ENCODE measurements around the gene YWHAG.
A peak's percentile ranks its signal among the peaks of the same experiment; 100 is the strongest.
"Not testable (repeated sequence)": the region's sequence is repeated elsewhere in the genome, so short reads cannot be mapped to it uniquely, and the experiment has no call there.

The YWHAG gene

DNA sequence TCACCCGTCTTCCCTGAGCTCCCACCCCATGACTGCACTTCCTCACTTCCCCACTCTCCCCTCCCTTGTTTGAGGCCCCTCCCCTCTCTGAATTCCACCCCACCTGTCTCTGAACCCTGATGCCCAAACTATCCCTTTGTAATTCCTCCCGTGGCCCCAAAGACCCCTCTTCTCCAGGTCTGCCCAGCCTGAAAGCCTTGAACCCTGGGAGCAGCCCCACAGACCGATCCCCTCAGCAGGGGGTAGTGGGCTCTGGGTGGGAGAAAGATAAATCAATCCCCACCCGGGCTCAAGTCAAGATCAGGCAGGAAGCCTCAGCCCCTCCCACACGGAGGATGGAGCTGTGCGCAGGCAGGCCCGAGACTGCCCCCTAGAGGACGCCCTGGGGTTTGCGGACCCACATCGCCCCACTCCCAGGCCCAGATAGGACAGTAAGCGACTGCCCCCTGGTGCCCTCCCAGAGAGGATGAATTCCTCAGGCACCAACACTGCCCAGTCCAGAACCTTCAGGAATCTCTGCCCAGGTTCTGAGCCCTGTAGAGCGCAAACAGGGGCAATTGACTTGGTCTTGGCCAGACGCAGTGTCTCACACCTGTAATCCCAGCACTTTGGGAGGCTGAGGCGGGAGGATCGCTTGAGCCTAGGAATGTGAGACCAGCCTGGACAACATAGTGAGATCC is 44.6 kb downstream of the YWHAG start:
- H3K36me3 ChIP-seq (ENCODE audit: control insufficient read depth, insufficient read depth, low read length) = no peaks in the 10 kb centered on the region
- no peak overlapping the region for H3K4me2 ChIP-seq (ENCODE audit: low read length)
- H3K4me3 ChIP-seq (ENCODE audit: low read depth, low read length) = no peak overlapping the region
- TF ChIP-seq, protein P1, sequence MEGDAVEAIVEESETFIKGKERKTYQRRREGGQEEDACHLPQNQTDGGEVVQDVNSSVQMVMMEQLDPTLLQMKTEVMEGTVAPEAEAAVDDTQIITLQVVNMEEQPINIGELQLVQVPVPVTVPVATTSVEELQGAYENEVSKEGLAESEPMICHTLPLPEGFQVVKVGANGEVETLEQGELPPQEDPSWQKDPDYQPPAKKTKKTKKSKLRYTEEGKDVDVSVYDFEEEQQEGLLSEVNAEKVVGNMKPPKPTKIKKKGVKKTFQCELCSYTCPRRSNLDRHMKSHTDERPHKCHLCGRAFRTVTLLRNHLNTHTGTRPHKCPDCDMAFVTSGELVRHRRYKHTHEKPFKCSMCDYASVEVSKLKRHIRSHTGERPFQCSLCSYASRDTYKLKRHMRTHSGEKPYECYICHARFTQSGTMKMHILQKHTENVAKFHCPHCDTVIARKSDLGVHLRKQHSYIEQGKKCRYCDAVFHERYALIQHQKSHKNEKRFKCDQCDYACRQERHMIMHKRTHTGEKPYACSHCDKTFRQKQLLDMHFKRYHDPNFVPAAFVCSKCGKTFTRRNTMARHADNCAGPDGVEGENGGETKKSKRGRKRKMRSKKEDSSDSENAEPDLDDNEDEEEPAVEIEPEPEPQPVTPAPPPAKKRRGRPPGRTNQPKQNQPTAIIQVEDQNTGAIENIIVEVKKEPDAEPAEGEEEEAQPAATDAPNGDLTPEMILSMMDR (IDR thresholded peaks at IDR 0.05) = peak; percentile 100
- H3K79me2 ChIP-seq = no peaks in the 10 kb centered on the region
- H3K27me3 ChIP-seq (ENCODE audit: control insufficient read depth, insufficient read depth, low read length) = no peaks in the 10 kb centered on the region
- peak overlapping the region; percentile 76 for H2AFZ ChIP-seq
- H3K4me1 ChIP-seq = peaks cover 13% of the 10 kb centered on the region
- H3K9ac ChIP-seq = no peak overlapping the region
- H3K9me3 ChIP-seq (ENCODE audit: control insufficient read depth, low read length) = no peaks in the 10 kb centered on the region
- no peak overlapping the region for H3K27ac ChIP-seq

DNA sequence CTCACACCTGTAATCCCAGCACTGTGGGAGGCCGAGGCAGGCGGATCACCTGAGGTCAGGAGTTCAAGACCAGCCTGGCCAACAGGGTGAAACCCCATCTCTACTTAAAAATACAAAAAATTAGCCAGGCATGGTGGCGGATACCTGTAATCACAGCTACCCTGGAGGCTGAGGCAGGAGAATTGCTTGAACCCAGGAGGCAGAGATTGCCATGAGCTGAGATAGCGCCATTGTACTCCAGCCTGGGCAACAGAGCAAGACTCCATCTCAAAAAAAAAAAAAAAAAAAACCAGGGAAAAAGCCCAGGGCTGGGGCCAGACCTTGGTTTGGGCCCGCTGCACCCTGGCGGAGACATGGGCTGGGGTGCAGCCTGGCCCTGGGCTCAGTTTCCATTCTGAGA is 47.0 kb downstream of the YWHAG start:
- not testable (repeated sequence) for H3K79me2 ChIP-seq; H3K4me2 ChIP-seq (ENCODE audit: low read length); H3K9me3 ChIP-seq (ENCODE audit: control insufficient read depth, low read length); H3K36me3 ChIP-seq (ENCODE audit: control insufficient read depth, insufficient read depth, low read length); H3K27ac ChIP-seq; H2AFZ ChIP-seq; H3K9ac ChIP-seq; H3K27me3 ChIP-seq (ENCODE audit: control insufficient read depth, insufficient read depth, low read length); H3K4me1 ChIP-seq; H3K4me3 ChIP-seq (ENCODE audit: low read depth, low read length)

GRCh38 chr7:76310102-76310957 is 48.5 kb downstream of the YWHAG start:
- Histone ChIP-seq H3K4me1 (peaks cover 5% of the 10 kb centered on the region), H3K36me3 (ENCODE audit: control insufficient read depth, insufficient read depth, low read length) (no peaks in the 10 kb centered on the region), H3K27me3 (ENCODE audit: control insufficient read depth, insufficient read depth, low read length) (no peaks in the 10 kb centered on the region), H3K9ac (no peak overlapping the region), H2AFZ (peak overlapping the region; percentile 65), H3K4me3 (ENCODE audit: low read depth, low read length) (no peak overlapping the region), H3K4me2 (ENCODE audit: low read length) (peak overlapping the region; percentile 45), H3K27ac (peak overlapping the region; percentile 1), H3K9me3 (ENCODE audit: control insufficient read depth, low read length) (no peaks in the 10 kb centered on the region), H3K79me2 (no peaks in the 10 kb centered on the region)
- TF ChIP-seq, protein P1 (IDR thresholded peaks at IDR 0.05) = no peak

GRCh38 chr7:76309341-76310101 is 49.3 kb downstream of the YWHAG start:
- H3K9ac ChIP-seq; H3K27ac ChIP-seq; H3K36me3 ChIP-seq (ENCODE audit: control insufficient read depth, insufficient read depth, low read length); H3K9me3 ChIP-seq (ENCODE audit: control insufficient read depth, low read length); H2AFZ ChIP-seq; H3K4me3 ChIP-seq (ENCODE audit: low read depth, low read length); H3K4me2 ChIP-seq (ENCODE audit: low read length); H3K27me3 ChIP-seq (ENCODE audit: control insufficient read depth, insufficient read depth, low read length); H3K79me2 ChIP-seq: not testable (repeated sequence)
- peaks cover 11% of the 10 kb centered on the region for H3K4me1 ChIP-seq

GRCh38 chr7:76308874-76309273 is 49.9 kb downstream of the YWHAG start:
- peaks cover 12% of the 10 kb centered on the region for H3K4me1 ChIP-seq

More at GRCh38 chr7:76308874-76309273, 49.9 kb downstream of the YWHAG start:
- not testable (repeated sequence) for H3K27me3 ChIP-seq (ENCODE audit: control insufficient read depth, insufficient read depth, low read length); H3K27ac ChIP-seq; H3K9me3 ChIP-seq (ENCODE audit: control insufficient read depth, low read length); H3K4me2 ChIP-seq (ENCODE audit: low read length); H3K36me3 ChIP-seq (ENCODE audit: control insufficient read depth, insufficient read depth, low read length); H3K4me3 ChIP-seq (ENCODE audit: low read depth, low read length); H3K9ac ChIP-seq; H2AFZ ChIP-seq; H3K79me2 ChIP-seq
